Measurements from ENCODE around the gene GPC6.

GRCh38 chr13:94063848-94064247 lies 837.2 kb downstream of the GPC6 start:
- TF ChIP-seq, protein P1, sequence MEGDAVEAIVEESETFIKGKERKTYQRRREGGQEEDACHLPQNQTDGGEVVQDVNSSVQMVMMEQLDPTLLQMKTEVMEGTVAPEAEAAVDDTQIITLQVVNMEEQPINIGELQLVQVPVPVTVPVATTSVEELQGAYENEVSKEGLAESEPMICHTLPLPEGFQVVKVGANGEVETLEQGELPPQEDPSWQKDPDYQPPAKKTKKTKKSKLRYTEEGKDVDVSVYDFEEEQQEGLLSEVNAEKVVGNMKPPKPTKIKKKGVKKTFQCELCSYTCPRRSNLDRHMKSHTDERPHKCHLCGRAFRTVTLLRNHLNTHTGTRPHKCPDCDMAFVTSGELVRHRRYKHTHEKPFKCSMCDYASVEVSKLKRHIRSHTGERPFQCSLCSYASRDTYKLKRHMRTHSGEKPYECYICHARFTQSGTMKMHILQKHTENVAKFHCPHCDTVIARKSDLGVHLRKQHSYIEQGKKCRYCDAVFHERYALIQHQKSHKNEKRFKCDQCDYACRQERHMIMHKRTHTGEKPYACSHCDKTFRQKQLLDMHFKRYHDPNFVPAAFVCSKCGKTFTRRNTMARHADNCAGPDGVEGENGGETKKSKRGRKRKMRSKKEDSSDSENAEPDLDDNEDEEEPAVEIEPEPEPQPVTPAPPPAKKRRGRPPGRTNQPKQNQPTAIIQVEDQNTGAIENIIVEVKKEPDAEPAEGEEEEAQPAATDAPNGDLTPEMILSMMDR (IDR thresholded peaks at IDR 0.05; ENCODE audit: insufficient read depth, low read length), result no peak
- no peak for TF ChIP-seq GABPA (IDR thresholded peaks at IDR 0.05; ENCODE audit: low read depth)
- TF ChIP-seq POLR2AphosphoS5 (IDR thresholded peaks at IDR 0.05; ENCODE audit: low read depth), result no peak
- TF ChIP-seq SPI1 (IDR thresholded peaks at IDR 0.05; ENCODE audit: borderline replicate concordance, low read depth), result no peak

Data from HL-60 (cell line).